Thyroid gland (tissue), 4 donors: ENCODE data around the gene TCF12. TPM values are rescaled to one million over a fixed set of nuclear protein-coding genes. Genes with fewer than 3 reads are reported as not detected.
A peak's percentile ranks its signal among the peaks of the same experiment; 100 is the strongest.

Experiments used
- DNase-seq, 2 donors: peaks; one replicate each; pipeline ENCODE4 v3.0.0-alpha.2; 2019
- H3K27ac ChIP-seq, 3 donors: fragments of 200-600 bp; sonication (generic); 1 replicate in 2 of 3; 2 replicates in 1 of 3; pipeline ENCODE4 v1.5.1; 2016 to 2019; ENCODE audit warnings: mild to moderate bottlenecking in 1 of 3, moderate library complexity in 1 of 3
- H3K27me3 ChIP-seq: fragments of 200-600 bp; sonication (generic); one replicate; pipeline ENCODE4 v1.5.1; 2019
- H3K36me3 ChIP-seq, 2 donors: fragments of 200-600 bp; sonication (generic); one replicate each; pipeline ENCODE4 v1.5.1; 2016 to 2019
- H3K4me1 ChIP-seq, 2 donors: fragments of 200-600 bp; sonication (generic); one replicate each; pipeline ENCODE4 v1.5.1; 2017 to 2019
- H3K4me3 ChIP-seq, 3 donors: fragments of 200-600 bp; sonication (generic); replicated peaks in 1 of 3; 1 replicate in 2 of 3; 2 replicates in 1 of 3; pipeline ENCODE4 v1.5.1; 2016; ENCODE audit warnings: mild to moderate bottlenecking in 1 of 3
- H3K9me3 ChIP-seq: fragments of 200-600 bp; sonication (generic); one replicate; pipeline ENCODE4 v1.5.1; 2017
- CTCF ChIP-seq, 6 experiments: fragments of 200-600 bp in 3 of 6; fragments of 450-650 bp in 3 of 6; sonication (generic) in 3 of 6; IDR thresholded peaks; one replicate each; pipeline ENCODE4 v1.5.1; 2016 to 2019; ENCODE audit warnings: antibody characterized with exemption in 6 of 6, mild to moderate bottlenecking in 2 of 6, inconsistent platforms in 1 of 6, moderate library complexity in 1 of 6
- POLR2A ChIP-seq, 2 donors: fragments of 450-650 bp; IDR thresholded peaks; one replicate each; pipeline ENCODE4 v1.6.1; 2017; ENCODE audit warnings: antibody characterized with exemption in 2 of 2, mild to moderate bottlenecking in 2 of 2, moderate library complexity in 1 of 2
- WGBS, 2 donors: methylation state at CpG; one replicate each; pipeline ENCODE4 v1.1.5; 2017; 5-methylcytosine and 5-hydroxymethylcytosine counted together
- intact Hi-C: fragments of 100-400 bp; cut with DNase I; formaldehyde crosslinking; loops from one replicate; pipeline ENCODE4 v1.15.1; 2023
- total RNA-seq, 4 donors: library from RNA; depleted of rRNA; stranded (reverse); fragments of >200 nt; gene quantifications; one replicate each; pipeline ENCODE4 v1.2.3, GENCODE V29; 2016

TCF12 gene
- total RNA-seq, 4 donors from 2014 or later: 54.8 to 156 (median 108) TPM

GRCh38 chr15:57144448-57144847 is 226.0 kb downstream of the TCF12 start:
- no peaks in the 10 kb centered on the region for H3K36me3 ChIP-seq
- 78 to 82% methylated on average over 5 of the region's 5 CpGs for WGBS, 2 donors
- no peaks in the 10 kb centered on the region for H3K9me3 ChIP-seq
- H3K27me3 ChIP-seq: no peaks in the 10 kb centered on the region
- intact Hi-C loops: loop anchor here (10.0 kb wide), 2 partner anchors 70 to 650 kb away; no protein-coding TSS in a partner anchor
- peaks cover 0 to 13% of the 10 kb centered on the region in 2 donors for H3K4me1 ChIP-seq
- no peak overlapping the region for H3K27ac ChIP-seq
- DNase-seq: no peak
- H3K4me3 ChIP-seq: no peak overlapping the region
- TF ChIP-seq CTCF (IDR thresholded peaks at IDR 0.05) (no peak), POLR2A (IDR thresholded peaks at IDR 0.05) (no peak)

GRCh38 chr15:57146506-57147201 is 228.2 kb downstream of the TCF12 start:
- H3K4me3 ChIP-seq: no peak overlapping the region

GRCh38 chr15:57147621-57148020 is 229.2 kb downstream of the TCF12 start:
- TF ChIP-seq CTCF (IDR thresholded peaks at IDR 0.05): no peak
- Histone ChIP-seq H3K27me3 (no peaks in the 10 kb centered on the region), H3K4me3 (no peak overlapping the region), H3K9me3 (no peaks in the 10 kb centered on the region), H3K4me1 (peaks cover 0 to 16% of the 10 kb centered on the region in 2 donors), H3K36me3 (no peaks in the 10 kb centered on the region), H3K27ac (no peak overlapping the region)
- DNase-seq: no peak
- intact Hi-C loops: loop anchor here (5.0 to 10.0 kb wide), 3 partner anchors 67 to 653 kb away; no protein-coding TSS in a partner anchor
- 95 to 100% methylated on average over 1 of the region's 1 CpG for WGBS, 2 donors

More at GRCh38 chr15:57146506-57147201, 228.2 kb downstream of the TCF12 start:
- Histone ChIP-seq H3K27ac (no peak overlapping the region), H3K36me3 (no peaks in the 10 kb centered on the region), H3K27me3 (no peaks in the 10 kb centered on the region), H3K9me3 (no peaks in the 10 kb centered on the region), H3K4me1 (peaks cover 0 to 16% of the 10 kb centered on the region in 2 donors)
- TF ChIP-seq POLR2A (IDR thresholded peaks at IDR 0.05) (no peak), CTCF (IDR thresholded peaks at IDR 0.05) (peak; percentile 31 to 81 (median 56))
- intact Hi-C loops: loop anchor here (5.0 to 10.0 kb wide), 3 partner anchors 68 to 652 kb away; no protein-coding TSS in a partner anchor
- WGBS, 2 donors: 22 to 35% methylated on average over 4 of the region's 4 CpGs
- DNase-seq: no peak

- Histone ChIP-seq H3K27me3 (no peaks in the 10 kb centered on the region), H3K4me3 (no peak overlapping the region), H3K27ac (no peak overlapping the region), H3K9me3 (no peaks in the 10 kb centered on the region), H3K4me1 (peaks cover 0 to 16% of the 10 kb centered on the region in 2 donors), H3K36me3 (no peaks in the 10 kb centered on the region)
- TF ChIP-seq CTCF (IDR thresholded peaks at IDR 0.05) (no peak), POLR2A (IDR thresholded peaks at IDR 0.05) (no peak)
- intact Hi-C loops: loop anchor here (5.0 to 10.0 kb wide), 3 partner anchors 67 to 653 kb away; no protein-coding TSS in a partner anchor
- no peak for DNase-seq
Observed at GRCh38 chr15:57148262-57148661, 229.8 kb downstream of the TCF12 start.

- Histone ChIP-seq H3K27ac (no peak overlapping the region), H3K9me3 (no peaks in the 10 kb centered on the region), H3K4me1 (peaks cover 0 to 16% of the 10 kb centered on the region in 2 donors), H3K27me3 (no peaks in the 10 kb centered on the region), H3K36me3 (no peaks in the 10 kb centered on the region), H3K4me3 (no peak overlapping the region)
- TF ChIP-seq POLR2A (IDR thresholded peaks at IDR 0.05) (no peak), CTCF (IDR thresholded peaks at IDR 0.05) (no peak)
- intact Hi-C loops: loop anchor here (5.0 to 10.0 kb wide), 3 partner anchors 66 to 654 kb away; no protein-coding TSS in a partner anchor
- no peak for DNase-seq
Observed at GRCh38 chr15:57149196-57149595, 230.8 kb downstream of the TCF12 start.
